Measurements from ENCODE around the gene COG5.
"Not testable (repeated sequence)": the region's sequence is repeated elsewhere in the genome, so short reads cannot be mapped to it uniquely, and the experiment has no call there.

The COG5 gene

DNA sequence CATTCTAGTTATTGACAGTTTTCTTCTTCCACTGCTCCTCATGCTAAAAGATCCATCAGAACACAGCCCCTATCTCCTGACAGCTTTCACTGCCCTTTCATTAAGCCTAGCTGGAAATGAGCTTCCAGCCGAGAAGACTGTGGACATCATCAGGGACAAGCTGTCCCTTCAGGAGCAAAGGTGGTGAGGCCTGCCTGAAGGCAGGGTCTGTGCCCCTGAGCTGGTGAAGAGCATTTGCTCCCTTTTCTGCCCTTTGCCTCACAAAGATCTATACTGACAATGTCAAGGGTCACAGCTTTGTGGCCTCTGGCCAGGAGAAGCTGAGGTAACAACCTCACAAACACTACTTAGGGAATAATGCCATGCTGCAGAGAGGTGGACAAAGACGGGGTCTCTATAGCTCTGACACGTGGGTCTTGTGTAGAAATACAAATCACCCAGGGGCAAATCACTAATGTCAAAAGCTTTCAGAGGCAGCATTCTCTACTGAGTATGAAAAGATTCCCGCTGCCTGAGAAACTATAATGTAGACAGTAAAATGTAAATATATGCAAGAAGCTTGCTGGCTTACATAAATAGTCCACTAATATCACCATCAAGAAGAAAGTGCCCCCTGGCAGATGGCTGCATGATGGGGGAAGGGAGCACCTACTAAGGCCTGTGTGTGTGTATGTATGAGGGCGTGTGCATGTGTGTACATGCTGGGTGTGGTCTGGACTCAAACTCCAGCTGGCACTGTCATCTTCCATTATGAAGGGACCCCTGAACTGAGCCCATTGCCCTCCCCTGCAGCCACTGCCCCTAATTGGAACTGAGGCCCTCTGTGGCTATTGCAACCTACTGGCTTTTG is 339.1 kb downstream of the COG5 start:
- no peak for DNase-seq (ENCODE audit: low spot score)

- not testable (repeated sequence) for DNase-seq (ENCODE audit: low spot score)
Observed at GRCh38 chr7:107220806-107221205, 342.9 kb downstream of the COG5 start.

GRCh38 chr7:107220356-107220755 is 343.4 kb downstream of the COG5 start:
- no peak for DNase-seq (ENCODE audit: low spot score)

- no peak for DNase-seq (ENCODE audit: low spot score)
Observed at GRCh38 chr7:107219563-107220244, 344.0 kb downstream of the COG5 start.

DNA sequence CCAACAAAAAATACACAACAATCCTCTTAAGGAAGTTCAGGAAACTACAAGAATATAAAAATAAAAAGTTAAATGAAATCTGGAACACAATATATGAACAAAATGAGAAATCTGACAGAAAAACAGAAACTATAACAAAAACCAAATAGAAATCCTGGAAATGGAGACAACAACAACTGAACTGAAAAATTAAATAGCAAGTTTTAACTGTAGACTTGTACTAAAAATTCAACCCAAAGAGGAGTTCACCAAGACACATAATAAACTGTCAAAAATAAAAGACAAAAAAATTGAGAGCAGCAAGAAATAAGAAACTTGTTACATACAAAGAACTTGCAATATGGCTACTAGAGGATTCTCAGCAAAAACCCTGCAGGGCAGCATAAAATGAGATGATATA is 349.8 kb downstream of the COG5 start:
- no peak for DNase-seq (ENCODE audit: low spot score)

DNA sequence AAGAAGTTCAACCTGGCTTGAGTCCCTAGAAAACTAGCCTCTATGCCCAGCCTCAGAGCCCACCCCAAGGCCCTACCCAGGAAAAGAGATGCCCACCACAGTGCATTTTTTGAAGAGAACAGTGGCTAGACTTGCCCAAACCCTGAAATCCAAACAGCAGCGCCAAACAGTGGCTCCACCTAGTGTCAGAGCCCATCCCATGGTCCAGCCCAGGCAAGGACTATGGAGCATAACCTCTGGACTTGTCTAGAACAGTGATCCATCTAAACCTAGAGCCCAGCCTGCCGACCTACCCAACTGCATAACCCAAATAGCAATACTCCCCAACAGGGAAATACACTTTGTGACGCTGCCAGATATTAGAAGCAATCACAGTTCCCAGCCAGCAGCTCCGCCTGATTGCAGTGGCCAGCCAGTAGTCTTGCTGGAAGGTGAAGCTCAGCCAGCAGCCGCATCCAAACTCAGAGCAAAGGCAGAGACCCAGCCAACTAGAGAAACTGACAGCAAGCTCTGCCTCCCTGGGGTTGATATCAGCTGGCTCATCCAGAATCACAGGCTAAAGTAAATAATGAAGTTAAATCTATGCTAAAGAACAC is 350.4 kb downstream of the COG5 start:
- DNase-seq (ENCODE audit: low spot score), result no peak

DNA sequence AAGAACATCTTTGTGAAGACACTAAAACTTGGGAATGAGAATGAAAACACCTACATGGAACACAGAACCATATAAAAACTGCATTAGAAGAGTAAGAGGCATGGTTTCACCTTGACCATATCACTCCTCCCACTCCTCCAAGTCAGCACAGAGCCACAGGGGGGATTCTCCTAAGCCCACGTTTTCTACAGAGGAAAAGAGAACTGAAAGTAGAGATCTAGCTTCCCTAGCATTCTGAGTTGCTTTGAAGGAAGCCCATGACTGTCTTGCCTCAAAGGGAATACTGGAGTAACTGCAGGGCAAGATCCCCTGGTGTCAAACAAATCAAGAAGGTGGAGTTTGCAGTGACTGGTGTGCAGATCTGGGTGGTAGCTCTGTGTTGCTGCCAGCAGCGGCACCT is 351.0 kb downstream of the COG5 start:
- no peak for DNase-seq (ENCODE audit: low spot score)

DNA sequence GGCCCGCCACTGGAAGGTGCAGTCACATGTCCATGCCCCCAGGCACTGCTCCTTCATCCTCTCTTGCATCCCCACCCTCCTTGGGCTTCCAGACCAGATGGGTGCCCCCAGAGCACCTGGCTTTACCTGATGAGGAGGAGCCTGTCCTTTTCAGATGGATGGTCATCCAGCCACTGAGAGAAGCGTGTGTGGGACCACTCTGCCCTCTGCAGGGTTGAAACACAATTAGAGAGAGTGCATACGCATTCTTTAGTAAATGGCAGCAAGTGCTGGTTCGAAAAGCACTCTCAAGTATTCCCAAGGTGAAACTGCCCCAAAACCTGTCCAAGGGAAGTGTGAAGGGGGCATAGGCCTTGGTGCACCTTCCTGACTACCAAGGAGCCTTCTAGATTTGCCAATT is 353.3 kb downstream of the COG5 start:
- no peak for DNase-seq (ENCODE audit: low spot score)

- DNase-seq (ENCODE audit: low spot score), result no peak
Observed at GRCh38 chr7:107209565-107209964, 354.2 kb downstream of the COG5 start.

GRCh38 chr7:107208563-107208962 is 355.2 kb downstream of the COG5 start:
- DNase-seq (ENCODE audit: low spot score), result no peak

DNA sequence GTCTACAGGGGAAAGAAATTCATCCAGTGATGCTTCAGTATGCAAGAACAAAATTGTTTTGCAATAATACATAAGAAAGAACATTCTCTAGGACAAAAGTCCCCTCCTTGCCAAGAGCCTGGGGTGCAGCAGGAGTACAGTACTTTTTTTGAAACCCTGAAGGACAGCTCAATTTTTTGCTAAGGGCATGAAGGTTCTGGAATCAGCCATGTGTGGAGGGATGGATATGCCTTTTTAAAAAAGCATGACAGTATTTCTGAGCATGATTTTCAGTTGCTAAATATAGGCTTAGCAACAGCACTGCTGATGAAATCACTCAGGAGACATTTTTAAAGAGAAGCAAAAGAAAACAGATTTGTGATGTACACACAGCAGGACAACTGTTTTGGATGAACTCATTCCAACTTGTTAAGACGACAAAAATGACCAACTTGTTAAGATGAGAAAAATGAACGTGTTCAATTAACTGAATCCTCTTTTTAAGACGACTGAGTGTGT is 355.6 kb downstream of the COG5 start:
- DNase-seq (ENCODE audit: low spot score), result no peak

- no peak for DNase-seq (ENCODE audit: low spot score)
Observed at GRCh38 chr7:107207459-107207858, 356.3 kb downstream of the COG5 start.

GRCh38 chr7:107206706-107207105 is 357.0 kb downstream of the COG5 start:
- no peak for DNase-seq (ENCODE audit: low spot score)

GRCh38 chr7:107206136-107206535 is 357.6 kb downstream of the COG5 start:
- no peak for DNase-seq (ENCODE audit: low spot score)

DNA sequence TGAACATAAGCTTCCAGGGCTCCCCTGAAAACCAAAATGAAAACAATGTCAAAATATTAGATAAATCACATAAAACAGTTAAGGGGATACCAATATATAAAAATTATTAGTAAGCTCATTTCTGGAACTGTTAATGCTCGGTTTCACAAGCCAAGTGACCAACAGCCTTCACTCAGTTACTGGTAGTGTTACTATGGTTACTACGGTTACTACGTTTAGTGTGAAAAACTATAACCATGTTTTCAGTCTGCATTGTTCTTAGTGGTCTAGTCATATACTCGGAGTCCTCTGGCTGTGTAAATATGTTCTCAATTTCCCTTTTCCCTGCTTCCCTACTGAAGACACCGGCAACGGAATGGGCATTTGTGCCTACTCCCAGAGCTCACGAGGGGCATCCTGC is 360.1 kb downstream of the COG5 start:
- no peak for DNase-seq (ENCODE audit: low spot score)

DNA sequence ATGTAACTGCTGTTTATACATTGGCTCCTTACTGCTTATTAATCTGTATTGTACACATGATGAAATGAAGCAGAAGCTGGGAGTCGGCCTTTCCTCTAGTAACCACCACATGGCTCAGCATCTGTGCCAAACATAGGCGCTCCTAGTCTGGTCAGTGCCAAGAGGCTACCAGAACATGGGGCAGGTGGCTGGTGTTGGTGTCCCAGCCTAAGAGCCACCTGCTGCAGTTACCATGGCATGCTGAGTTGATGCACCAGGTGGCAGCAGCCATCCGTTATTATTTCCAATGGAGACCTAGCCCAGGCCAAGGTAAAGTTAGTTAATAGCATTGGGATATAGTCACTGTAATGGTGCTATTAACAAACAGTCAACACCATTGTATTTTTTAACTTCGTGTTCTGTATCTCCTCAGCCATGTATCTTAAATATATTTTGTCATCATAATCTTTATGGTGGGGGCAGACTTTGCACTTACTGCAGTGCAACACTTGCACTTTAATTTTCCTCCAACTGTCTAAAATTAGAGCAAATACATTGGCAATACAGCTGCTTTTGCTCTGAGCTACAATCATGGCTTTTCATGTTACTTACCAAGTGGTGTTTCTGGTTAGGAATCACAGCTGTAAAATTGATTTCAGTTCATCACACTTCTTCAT is 361.8 kb downstream of the COG5 start:
- DNase-seq (ENCODE audit: low spot score), result peak; percentile 58

- DNase-seq (ENCODE audit: low spot score), result no peak
Observed at GRCh38 chr7:107196834-107197610, 366.7 kb downstream of the COG5 start.

DNA sequence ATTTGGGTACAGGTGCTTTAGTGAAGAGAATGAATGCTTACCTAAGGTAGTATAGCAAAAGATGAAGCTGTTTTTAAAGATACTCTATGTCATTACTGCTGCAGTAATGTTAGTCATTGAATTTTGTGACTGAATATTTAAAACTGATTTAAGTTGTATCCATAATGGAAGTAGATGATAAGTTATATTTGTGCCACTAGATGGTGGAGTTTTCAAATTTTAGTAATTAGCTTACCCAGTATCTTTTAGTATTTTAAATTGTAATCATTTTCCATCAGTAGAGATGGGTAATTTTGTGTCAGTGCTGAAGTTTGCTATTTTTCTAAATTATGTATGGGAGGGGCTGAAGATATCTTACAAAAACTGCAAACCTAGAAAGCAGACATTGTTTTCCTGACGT is 369.7 kb downstream of the COG5 start:
- DNase-seq (ENCODE audit: low spot score), result no peak

DNA sequence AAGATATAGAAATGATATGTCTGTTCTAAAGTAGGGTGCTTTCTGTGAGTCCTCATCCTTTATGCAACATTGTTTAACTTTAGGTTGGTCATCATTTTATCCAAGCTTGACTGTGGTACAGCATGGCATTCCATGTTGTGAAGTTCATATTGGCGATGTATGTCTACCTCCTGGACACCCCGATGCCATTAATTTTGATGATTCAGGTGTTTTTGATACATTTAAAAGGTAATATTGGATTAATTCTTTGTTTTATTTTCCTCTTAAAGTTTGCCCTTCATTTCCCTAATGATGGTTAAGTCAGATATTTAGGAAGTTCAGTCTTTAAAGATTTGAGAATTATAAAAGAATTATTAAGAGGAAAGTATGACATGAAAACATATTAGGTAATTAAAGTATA is 373.6 kb downstream of the COG5 start:
- DNase-seq (ENCODE audit: low spot score), result no peak

DNA sequence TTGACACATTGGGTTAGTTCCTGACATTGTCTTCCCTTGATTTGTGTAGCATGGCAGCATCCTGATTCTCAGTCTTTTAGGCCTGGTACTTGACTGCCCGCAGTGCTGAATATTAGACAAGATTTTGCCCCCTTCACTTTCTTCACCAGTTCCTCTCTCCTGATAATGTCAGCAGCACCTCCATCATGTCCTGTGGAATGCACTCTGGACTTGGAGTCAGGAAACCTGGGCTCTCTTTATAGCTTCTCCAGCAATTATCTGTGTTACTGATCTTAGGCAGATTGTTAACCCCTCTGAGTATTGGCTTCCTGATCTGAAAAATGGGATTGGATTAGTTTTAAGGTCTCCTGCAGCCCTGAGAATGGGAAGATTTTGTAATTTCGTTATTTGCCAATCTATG is 375.9 kb downstream of the COG5 start:
- no peak for DNase-seq (ENCODE audit: low spot score)

DNA sequence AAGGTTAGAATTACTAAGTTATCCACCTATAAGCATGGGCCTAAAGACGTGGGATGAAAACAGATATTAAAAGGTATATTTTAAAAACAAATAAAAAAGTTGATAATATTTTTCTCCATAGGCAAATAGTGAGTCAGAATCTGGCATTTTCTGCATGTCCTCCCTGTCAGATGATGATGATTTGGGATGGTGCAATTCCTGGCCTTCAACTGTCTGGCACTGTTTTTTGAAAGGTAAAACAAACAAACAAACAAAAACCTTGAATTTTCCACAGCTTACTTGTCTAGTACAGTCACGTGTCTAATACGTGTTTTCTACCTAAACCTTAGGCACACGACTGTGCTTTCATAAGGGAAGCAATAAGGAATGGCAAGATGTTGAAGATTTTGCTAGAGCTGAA is 377.5 kb downstream of the COG5 start:
- no peak for DNase-seq (ENCODE audit: low spot score)

GRCh38 chr7:107185716-107186115 is 378.0 kb downstream of the COG5 start:
- no peak for DNase-seq (ENCODE audit: low spot score)
